ENCODE results near the gene C2CD2L. TPM values are rescaled to one million over a fixed set of nuclear protein-coding genes. Genes with fewer than 3 reads are reported as not detected.
"Not testable (repeated sequence)": the region's sequence is repeated elsewhere in the genome, so short reads cannot be mapped to it uniquely, and the experiment has no call there.

C2CD2L gene
- total RNA-seq, 3 donors from 2014 or later (not counting 1 experiment from before 2014, with no cell fraction given): 20.3 to 27.7 (median 25.6) TPM

DNA sequence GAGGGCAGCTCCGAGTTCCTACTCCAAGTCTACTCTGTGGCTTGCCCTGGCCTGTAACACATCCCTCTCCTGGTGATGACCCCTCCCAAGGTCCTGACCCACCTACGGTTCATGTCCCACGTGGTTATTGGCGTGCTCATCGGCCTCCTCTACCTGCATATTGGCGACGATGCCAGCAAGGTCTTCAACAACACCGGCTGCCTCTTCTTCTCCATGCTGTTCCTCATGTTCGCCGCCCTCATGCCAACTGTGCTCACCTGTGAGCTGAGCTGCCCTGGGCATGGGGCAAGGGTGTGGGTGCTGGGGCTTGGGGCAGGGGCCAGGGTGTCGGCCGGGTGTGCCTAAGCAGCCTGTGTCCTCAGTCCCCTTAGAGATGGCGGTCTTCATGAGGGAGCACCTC, 51.3 kb downstream of the C2CD2L start:
- H3K9me3 Mint-ChIP-seq: no peaks in the 10 kb centered on the region
- H3K36me3 ChIP-seq (ENCODE audit: control insufficient read depth, insufficient read depth, low read length): no peaks in the 10 kb centered on the region
- DNase-seq: no peak
- no peak overlapping the region for H3K4me3 ChIP-seq (ENCODE audit: low read length)
- no peak for ATAC-seq
- H3K4me1 ChIP-seq (ENCODE audit: control insufficient read depth, insufficient read depth, low read length): no peaks in the 10 kb centered on the region
- H3K27me3 ChIP-seq (ENCODE audit: control insufficient read depth, insufficient read depth, low read length): no peaks in the 10 kb centered on the region
- H3K4me3 Mint-ChIP-seq: no peak overlapping the region
- H3K27me3 Mint-ChIP-seq (ENCODE audit: low read depth in 2 of 2): peaks cover 19 to 21% of the 10 kb centered on the region in 2 donors
- intact Hi-C loops (cut with micrococcal nuclease): no loop called here
- H3K9me3 ChIP-seq (ENCODE audit: control insufficient read depth, insufficient read depth, low read length): no peaks in the 10 kb centered on the region
- 91% methylated on average over 13 of the region's 13 CpGs for WGBS (ENCODE audit: insufficient coverage)
- TF ChIP-seq, protein P1, sequence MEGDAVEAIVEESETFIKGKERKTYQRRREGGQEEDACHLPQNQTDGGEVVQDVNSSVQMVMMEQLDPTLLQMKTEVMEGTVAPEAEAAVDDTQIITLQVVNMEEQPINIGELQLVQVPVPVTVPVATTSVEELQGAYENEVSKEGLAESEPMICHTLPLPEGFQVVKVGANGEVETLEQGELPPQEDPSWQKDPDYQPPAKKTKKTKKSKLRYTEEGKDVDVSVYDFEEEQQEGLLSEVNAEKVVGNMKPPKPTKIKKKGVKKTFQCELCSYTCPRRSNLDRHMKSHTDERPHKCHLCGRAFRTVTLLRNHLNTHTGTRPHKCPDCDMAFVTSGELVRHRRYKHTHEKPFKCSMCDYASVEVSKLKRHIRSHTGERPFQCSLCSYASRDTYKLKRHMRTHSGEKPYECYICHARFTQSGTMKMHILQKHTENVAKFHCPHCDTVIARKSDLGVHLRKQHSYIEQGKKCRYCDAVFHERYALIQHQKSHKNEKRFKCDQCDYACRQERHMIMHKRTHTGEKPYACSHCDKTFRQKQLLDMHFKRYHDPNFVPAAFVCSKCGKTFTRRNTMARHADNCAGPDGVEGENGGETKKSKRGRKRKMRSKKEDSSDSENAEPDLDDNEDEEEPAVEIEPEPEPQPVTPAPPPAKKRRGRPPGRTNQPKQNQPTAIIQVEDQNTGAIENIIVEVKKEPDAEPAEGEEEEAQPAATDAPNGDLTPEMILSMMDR (IDR thresholded peaks at IDR 0.05): no peak
- no peaks in the 10 kb centered on the region for H3K36me3 Mint-ChIP-seq
- no peak overlapping the region for H3K27ac Mint-ChIP-seq
- no peak overlapping the region for H3K27ac ChIP-seq (ENCODE audit: low read length)
- peaks cover 0 to 7% of the 10 kb centered on the region in 2 donors for H3K4me1 Mint-ChIP-seq

DNA sequence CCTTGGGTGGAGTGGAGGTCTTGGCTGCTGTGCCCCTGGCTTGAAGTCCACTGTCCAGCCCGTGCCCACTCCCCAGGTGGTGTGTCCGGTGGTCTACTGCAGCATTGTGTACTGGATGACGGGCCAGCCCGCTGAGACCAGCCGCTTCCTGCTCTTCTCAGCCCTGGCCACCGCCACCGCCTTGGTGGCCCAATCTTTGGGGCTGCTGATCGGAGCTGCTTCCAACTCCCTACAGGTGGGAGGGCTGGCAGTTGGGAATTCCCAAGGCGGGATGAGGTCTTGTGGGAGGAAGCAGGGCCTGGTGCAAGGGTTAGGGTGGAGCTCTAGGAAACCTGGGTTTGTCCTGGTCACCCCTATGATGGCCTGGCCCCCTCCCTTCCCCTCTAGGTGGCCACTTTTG, 53.0 kb downstream of the C2CD2L start:
- intact Hi-C loops (cut with micrococcal nuclease): no loop called here
- no peaks in the 10 kb centered on the region for H3K36me3 Mint-ChIP-seq
- H3K27ac ChIP-seq (ENCODE audit: low read length): no peak overlapping the region
- H3K4me3 ChIP-seq (ENCODE audit: low read length): no peak overlapping the region
- H3K27me3 ChIP-seq (ENCODE audit: control insufficient read depth, insufficient read depth, low read length): no peaks in the 10 kb centered on the region
- no peaks in the 10 kb centered on the region for H3K9me3 Mint-ChIP-seq
- no peak overlapping the region for H3K4me3 Mint-ChIP-seq
- H3K9me3 ChIP-seq (ENCODE audit: control insufficient read depth, insufficient read depth, low read length): no peaks in the 10 kb centered on the region
- H3K4me1 Mint-ChIP-seq: peaks cover 0 to 7% of the 10 kb centered on the region in 2 donors
- H3K36me3 ChIP-seq (ENCODE audit: control insufficient read depth, insufficient read depth, low read length): no peaks in the 10 kb centered on the region
- H3K27me3 Mint-ChIP-seq (ENCODE audit: low read depth in 2 of 2): peaks cover 8 to 10% of the 10 kb centered on the region in 2 donors
- H3K27ac Mint-ChIP-seq: no peak overlapping the region
- 91% methylated on average over 9 of the region's 9 CpGs for whole genome bisulfite sequencing (ENCODE audit: insufficient coverage)
- H3K4me1 ChIP-seq (ENCODE audit: control insufficient read depth, insufficient read depth, low read length): no peaks in the 10 kb centered on the region
- TF ChIP-seq, protein P1 (IDR thresholded peaks at IDR 0.05): no peak
- ATAC-seq: no peak
- no peak for DNase-seq

DNA sequence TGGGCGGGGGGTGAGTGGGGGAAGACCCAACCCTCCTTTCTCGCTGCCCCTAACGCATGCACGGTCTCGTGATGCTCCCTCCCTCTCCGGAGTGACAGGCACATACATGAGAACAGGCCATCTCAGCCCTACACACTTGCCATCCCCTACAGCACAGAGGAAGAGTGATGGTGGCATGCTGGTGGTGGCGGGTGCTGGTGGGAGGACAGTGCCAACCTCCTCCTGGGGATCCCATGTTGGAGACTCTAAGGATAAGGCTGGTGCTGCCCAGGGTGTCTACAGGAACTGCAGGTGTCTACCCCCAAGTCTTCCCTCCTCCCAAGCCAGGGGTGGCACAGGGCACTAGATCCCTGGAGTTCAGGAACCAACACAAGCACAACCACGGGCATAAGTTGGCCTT, 54.7 kb downstream of the C2CD2L start:
- TF ChIP-seq, protein P1 (IDR thresholded peaks at IDR 0.05): no peak
- WGBS (ENCODE audit: insufficient coverage): 80% methylated on average over 4 of the region's 8 CpGs
- no peaks in the 10 kb centered on the region for H3K4me1 Mint-ChIP-seq

DNA sequence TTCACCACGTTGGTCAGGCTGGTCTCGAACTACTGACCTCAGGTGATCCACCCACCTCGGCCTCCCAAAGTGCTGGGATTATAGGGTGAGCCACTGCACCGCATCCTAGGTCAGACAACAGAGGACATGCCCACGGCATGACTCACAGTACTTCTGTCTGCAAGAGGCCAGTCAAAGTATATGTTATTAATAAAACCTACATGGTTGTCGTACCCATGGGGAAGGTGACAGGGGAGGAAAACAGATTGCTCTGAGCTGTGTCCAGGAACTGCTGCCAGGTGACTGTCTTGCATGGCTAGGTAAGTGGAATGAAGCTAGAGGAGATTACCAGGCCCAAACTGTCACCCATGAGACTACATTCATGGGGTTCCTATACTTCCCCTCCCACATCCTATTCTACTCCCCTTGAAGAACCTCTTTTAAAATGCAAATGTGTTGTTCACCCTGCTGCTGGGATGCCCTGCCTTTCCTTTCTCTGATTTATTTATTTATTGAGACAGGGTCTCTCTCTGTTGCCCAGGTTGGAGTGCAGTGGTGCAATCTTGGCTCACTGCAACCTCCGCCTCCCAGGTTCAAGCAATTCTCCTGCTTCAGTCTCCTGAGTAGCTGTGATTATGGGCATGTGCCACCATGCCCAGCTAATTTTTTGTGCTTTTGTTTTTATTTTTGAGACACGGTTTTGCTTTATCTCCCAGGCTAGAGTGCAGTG, 59.4 kb downstream of the C2CD2L start:
- no peak overlapping the region for H3K27ac ChIP-seq (ENCODE audit: low read length)
- Mint-ChIP-seq H3K9me3 (no peaks in the 10 kb centered on the region), H3K36me3 (no peaks in the 10 kb centered on the region), H3K4me1 (peaks cover 0 to 26% of the 10 kb centered on the region in 2 donors), H3K27ac (no peak overlapping the region), H3K4me3 (no peak overlapping the region), H3K27me3 (ENCODE audit: low read depth in 2 of 2) (no peaks in the 10 kb centered on the region)
- H3K9me3 ChIP-seq (ENCODE audit: control insufficient read depth, insufficient read depth, low read length): no peaks in the 10 kb centered on the region
- no peak overlapping the region for H3K4me3 ChIP-seq (ENCODE audit: low read length)
- TF ChIP-seq, protein P1 (IDR thresholded peaks at IDR 0.05): no peak
- intact Hi-C loops (cut with micrococcal nuclease): no loop called here
- 86% methylated on average over 7 of the region's 8 CpGs for WGBS (ENCODE audit: insufficient coverage)
- DNase-seq: no peak
- H3K4me1 ChIP-seq (ENCODE audit: control insufficient read depth, insufficient read depth, low read length): peaks cover 11% of the 10 kb centered on the region
- no peaks in the 10 kb centered on the region for H3K27me3 ChIP-seq (ENCODE audit: control insufficient read depth, insufficient read depth, low read length)
- no peaks in the 10 kb centered on the region for H3K36me3 ChIP-seq (ENCODE audit: control insufficient read depth, insufficient read depth, low read length)
- ATAC-seq: no peak

More for the DNA sequence above, 54.7 kb downstream of the C2CD2L start:
- no peak overlapping the region for H3K27ac Mint-ChIP-seq
- ATAC-seq: no peak
- H3K36me3 ChIP-seq (ENCODE audit: control insufficient read depth, insufficient read depth, low read length): no peaks in the 10 kb centered on the region
- no peaks in the 10 kb centered on the region for H3K27me3 ChIP-seq (ENCODE audit: control insufficient read depth, insufficient read depth, low read length)
- H3K4me3 ChIP-seq (ENCODE audit: low read length): no peak overlapping the region
- no peaks in the 10 kb centered on the region for H3K9me3 ChIP-seq (ENCODE audit: control insufficient read depth, insufficient read depth, low read length)
- H3K9me3 Mint-ChIP-seq: no peaks in the 10 kb centered on the region
- H3K4me3 Mint-ChIP-seq: no peak overlapping the region
- no peaks in the 10 kb centered on the region for H3K36me3 Mint-ChIP-seq
- no peak overlapping the region for H3K27ac ChIP-seq (ENCODE audit: low read length)
- H3K4me1 ChIP-seq (ENCODE audit: control insufficient read depth, insufficient read depth, low read length): no peaks in the 10 kb centered on the region
- no peak for DNase-seq
- intact Hi-C loops (cut with micrococcal nuclease): no loop called here
- H3K27me3 Mint-ChIP-seq (ENCODE audit: low read depth in 2 of 2): no peaks in the 10 kb centered on the region

DNA sequence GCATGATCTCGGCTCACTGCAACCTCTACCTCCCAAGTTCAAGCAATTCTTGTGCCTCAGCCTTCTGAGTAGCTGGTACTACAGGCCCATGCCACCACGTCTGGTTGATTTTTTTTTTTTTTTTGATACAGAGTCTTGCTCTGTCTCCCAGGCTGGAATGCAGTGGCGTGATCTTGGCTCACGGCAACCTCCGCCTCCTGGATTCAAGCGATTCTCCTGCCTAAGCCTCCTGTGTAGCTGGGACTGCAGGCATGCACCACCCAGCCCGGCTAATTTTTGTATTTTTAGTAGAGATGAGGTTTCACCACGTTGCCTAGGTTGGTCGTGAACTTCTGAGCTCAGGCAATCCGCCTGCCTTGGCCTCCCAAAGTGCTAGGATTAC, 59.9 kb downstream of the C2CD2L start:
- ATAC-seq; H3K27ac ChIP-seq (ENCODE audit: low read length); H3K4me3 Mint-ChIP-seq; H3K9me3 ChIP-seq (ENCODE audit: control insufficient read depth, insufficient read depth, low read length); H3K36me3 ChIP-seq (ENCODE audit: control insufficient read depth, insufficient read depth, low read length); H3K36me3 Mint-ChIP-seq; DNase-seq; H3K27ac Mint-ChIP-seq; H3K27me3 Mint-ChIP-seq (ENCODE audit: low read depth in 2 of 2); intact Hi-C loops (cut with micrococcal nuclease); H3K27me3 ChIP-seq (ENCODE audit: control insufficient read depth, insufficient read depth, low read length); H3K9me3 Mint-ChIP-seq; H3K4me3 ChIP-seq (ENCODE audit: low read length): not testable (repeated sequence)
- peaks cover 11% of the 10 kb centered on the region for H3K4me1 ChIP-seq (ENCODE audit: control insufficient read depth, insufficient read depth, low read length)
- H3K4me1 Mint-ChIP-seq: peaks cover 0 to 28% of the 10 kb centered on the region in 2 donors
- WGBS (ENCODE audit: insufficient coverage): 93% methylated on average over 10 of the region's 10 CpGs
